HG03103 (cell line): Measurements from ENCODE around the gene NPAS4.

Experiments used
- ATAC-seq: cut with Tn5 transposase; IDR thresholded peaks from one replicate; pipeline ENCODE4 v1.9.1; 2021; ENCODE audit warnings: low read depth; ENCODE audit not compliant: unreplicated experiment

NPAS4 gene

GRCh38 chr11:66473608-66474515 lies 53.0 kb downstream of the NPAS4 start:
- ATAC-seq = no peak

DNA sequence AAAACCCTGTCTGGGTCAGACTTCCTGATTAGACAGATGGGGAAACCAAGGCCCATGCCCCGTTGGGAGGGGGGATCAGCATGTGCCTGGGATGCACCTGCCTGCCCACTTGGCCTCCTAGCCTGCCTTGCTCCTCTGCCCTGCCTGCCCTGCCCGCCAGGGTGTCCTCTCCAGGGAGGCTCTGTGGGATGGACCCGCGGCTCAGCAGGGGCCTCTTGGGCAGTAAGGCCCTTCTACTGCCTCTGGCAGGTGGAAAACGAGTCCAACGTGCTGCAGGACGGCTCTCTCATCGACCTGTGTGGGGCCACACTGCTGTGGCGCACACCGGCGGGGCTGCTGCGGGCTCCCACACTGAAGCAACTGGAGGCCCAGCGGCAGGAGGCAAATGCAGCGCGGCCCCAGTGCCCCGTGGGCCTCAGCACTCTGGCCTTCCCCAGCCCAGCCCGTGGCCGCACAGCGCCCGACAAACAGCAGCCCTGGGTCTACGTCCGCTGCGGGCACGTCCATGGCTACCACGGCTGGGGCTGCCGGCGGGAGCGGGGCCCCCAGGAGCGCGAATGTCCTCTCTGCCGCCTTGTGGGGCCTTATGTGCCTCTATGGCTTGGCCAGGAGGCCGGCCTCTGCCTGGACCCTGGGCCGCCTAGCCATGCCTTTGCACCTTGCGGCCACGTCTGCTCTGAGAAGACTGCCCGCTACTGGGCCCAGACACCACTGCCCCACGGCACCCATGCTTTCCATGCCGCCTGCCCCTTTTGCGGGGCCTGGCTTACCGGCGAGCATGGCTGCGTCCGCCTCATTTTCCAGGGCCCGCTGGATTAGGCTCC lies 54.7 kb downstream of the NPAS4 start:
- no peak for ATAC-seq
